GM19452 (cell line): ENCODE data around the gene DDB1.

Experiments used
- ATAC-seq: cut with Tn5 transposase; IDR thresholded peaks from one replicate; pipeline ENCODE4 v1.9.1; 2021; ENCODE audit not compliant: unreplicated experiment

Gene DDB1

DNA sequence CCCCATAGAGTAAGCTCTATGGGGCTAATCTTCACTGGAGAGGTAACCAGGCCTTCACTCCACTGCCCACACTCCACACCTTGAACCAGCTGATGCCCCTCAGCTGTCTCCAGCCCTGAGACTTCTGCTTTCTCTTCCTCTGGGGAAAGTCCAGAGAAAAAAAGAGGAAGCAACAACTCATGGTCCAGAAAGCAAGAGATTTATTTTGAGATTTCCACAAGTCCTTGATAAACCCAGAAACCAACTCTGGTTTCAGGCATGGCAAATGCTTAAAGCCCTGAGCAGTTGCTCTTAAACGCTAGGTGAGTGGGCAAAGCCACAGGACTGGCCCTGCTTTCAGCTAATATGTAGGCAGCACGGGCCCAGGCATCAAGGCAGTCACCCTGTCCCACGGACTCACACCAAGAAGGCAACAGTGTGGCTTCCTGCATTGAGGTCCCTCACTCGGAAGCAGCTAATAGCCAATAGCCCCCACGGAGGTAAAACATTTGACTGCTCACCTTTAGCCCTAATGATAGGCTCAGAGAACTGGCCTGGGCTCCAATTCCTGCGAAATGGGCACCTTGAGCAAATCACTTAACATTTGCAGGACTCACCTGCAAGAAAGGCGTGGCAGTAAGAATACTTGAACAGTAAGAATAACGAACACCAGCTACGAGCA is 24.5 kb upstream of the DDB1 start:
- peak; percentile 52 for ATAC-seq

DNA sequence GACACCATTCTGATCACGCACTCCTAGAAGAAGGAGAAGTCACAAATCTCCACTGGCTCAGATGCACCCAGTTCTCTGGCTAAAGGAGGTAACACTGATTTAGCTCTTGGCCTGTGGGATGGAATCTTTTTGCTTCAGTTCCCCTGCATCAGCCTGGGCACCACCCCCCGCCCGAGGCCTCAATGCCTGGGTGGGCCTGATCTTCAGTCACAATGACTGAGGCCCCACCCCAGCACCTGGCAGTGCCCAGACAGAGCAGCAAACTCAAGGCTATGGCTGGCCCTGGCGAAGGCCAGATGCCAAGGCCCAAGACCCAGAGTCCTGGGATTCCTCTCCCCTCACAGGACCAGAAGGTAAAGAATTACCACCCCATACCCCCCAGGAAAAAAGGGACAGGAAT is 23.8 kb upstream of the DDB1 start:
- no peak for ATAC-seq

DNA sequence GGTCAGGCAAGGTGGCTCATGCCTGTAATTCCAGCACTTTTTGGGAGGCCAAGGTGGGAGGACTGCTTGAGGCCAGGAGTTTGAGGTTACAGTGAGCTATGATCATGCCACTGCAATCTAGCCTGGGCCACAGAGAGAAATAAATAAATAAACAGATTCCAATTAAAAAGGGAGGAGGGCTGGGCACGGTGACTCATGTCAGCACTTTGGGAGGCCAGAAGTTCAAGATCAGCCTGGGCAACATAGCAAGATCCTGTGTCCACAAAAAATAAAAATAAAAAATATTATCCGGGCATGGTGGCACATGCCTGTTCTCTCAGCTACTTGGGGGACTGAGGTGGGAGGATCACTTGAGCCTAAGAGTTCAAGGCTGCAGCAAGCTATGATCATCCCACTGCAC is 21.3 kb upstream of the DDB1 start:
- ATAC-seq: no peak

DNA sequence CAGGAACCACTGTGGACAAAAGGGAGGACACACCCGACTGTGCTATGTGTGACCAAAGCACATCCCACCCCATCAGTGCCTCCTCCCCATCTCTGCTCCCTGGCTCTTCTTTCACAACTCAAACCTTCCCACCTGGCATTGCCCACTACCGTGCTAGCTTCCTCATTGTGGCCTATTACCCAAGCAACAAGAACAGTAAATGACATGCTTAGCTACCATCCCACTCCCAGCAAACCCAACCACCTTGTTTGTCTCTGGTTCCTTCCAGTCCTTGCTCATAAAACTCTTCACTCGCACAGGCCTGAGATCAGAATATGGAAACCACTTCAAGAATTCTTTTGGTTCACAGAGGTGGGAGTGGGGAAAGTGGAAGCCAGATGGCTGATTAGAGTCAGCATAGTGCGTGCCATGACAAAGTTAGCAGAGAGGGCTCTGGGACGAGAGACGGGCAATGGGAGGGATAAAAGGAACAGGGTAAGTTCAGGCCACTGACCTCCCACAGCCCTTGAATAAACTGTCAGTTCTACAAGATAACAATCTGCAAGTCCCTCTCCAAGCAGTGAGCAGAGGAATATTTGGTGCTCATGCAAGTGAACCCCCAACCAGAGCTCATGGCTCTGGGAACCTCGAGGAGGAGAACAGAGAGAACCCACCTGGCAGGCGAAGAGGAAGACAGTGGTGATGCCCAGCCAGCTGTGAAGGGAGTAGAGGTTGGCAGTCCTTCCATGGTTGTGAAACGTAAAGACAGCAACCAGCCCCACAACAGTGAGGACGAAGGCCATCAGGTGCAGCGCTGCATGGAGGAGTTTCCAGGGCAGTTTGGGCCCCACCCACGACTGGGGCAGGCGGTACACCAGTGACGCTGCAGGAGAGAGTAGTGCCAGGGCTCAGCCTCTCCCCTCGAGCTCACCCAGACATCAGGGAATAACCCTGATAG is 20.5 kb upstream of the DDB1 start:
- ATAC-seq: no peak

DNA sequence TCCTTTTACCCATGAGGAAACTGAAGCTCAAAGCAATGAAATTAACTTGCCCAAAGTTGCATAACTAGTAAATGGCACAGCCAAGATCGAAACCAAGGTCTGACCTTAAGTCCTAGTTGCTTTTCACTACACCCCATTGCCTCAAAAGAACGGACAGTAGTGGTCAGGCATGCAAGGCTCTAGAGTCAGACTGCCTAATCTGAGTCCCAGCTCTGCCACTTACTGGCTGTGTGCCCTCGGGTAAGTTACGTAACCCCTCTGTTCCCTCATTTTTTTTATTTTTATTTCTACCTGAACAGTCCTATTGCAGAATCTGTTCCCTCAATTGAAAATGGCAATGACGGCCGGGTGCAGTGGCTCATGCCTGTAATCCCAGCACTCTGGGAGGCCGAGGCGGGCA is 19.1 kb upstream of the DDB1 start:
- ATAC-seq: no peak

DNA sequence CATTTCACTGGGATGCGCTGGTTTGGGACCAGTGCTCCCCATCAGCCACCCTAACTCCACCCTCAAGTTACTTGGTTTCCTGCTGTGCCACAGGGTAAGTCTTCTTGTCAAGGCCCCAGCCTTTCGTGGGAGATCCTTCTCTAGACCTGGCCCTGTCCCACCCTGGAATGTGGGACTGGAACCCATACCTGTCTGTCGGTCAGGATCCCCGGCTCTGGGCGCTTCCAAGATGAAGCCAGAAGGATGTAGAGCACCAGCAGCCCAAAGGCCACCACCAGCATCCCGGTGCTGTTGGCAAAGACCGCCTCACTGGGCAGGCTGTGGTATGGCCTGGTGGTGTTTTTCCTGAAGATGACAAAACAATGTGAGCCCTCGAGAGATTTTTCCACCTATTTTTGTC is 17.9 kb upstream of the DDB1 start:
- no peak for ATAC-seq

DNA sequence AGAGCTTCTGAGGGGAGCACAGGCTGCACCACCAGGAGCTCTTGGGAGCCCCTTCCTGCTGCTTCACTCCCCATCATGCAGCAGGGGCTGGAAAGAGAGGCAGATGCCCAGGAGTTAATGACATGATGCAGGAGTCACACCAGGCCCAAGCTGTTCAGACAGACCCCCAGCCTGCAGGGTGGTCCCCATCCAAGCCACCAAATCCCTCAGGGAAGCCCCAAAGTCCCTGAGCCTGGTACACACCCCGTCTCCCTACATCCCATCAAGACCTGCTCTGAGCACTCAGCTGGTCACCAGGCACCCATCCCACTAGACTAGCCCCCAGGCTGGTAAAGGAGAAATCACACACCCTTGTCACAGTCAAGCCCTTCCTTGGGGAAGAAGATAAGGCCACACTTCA is 17.4 kb upstream of the DDB1 start:
- ATAC-seq: no peak

DNA sequence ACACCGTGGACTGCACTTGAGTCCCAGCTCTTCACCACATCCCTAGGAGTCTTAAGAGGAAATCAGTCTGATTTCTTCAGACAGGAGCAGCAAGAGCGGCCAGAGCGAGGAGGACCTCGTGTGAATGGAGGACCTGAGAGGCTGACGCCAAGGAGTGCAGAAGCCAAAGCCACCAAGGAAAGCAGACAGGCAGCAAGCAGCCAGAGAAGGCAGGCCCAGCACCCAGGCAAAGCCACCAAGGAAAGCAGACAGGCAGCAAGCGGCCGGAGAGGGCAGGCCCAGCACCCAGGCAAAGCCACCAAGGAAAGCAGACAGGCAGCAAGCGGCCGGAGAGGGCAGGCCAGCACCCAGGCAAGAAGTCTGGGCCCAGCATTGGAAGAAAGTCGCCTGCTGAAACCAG is 17.0 kb upstream of the DDB1 start:
- no peak for ATAC-seq

DNA sequence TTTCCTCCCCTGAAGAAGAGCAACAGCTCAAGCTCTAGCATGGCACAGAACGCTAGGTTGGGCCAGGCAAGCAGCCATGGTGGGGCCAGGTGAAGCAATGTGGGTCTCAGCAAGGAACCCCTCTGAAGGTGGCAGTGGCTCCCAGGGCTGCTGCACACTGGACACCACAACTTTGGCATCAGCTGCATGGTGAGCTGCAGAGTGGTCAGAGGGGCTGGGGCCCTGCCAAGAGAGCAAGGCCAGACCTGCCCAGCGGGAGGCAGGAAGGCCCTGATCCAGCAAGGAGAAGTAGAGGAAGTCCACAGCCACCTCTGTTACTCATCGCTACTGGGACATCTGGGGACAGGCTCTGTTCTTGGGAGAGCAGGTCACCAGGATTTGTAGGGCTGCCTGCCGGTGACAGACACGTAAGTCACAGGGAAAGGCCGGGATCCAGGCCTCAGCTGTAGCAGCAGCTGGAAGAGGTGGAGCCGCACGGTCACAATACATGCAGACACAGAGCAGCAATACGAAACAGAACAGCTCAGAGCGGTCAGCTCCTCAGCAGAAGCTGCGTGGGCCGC is 16.4 kb upstream of the DDB1 start:
- ATAC-seq: no peak

DNA sequence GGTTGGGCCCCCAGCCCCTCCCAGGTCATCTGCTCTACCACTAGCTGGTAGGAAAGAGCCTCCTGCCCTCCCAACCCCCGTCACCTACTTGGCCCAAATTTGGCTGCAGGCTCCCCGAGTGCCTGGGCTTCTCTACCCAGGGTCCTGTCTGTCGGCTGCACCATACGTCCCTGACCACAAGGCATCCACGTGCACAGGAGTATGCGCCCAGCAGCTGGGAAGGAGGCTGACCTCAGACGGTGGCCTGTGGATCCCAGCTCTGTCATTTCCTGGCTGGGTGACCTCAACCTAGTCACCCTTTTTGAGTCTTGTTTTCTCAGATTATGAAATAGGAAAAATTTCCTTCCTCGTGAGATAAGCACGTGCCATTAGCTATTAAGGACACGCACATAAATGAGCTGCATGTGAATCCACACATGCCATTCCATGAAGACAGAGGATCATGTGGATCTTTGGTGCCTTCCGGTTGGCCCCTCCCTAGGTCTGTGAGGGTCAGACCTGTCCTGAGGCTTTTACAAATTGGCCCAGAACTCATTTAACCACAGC is 15.1 kb upstream of the DDB1 start:
- ATAC-seq: no peak

DNA sequence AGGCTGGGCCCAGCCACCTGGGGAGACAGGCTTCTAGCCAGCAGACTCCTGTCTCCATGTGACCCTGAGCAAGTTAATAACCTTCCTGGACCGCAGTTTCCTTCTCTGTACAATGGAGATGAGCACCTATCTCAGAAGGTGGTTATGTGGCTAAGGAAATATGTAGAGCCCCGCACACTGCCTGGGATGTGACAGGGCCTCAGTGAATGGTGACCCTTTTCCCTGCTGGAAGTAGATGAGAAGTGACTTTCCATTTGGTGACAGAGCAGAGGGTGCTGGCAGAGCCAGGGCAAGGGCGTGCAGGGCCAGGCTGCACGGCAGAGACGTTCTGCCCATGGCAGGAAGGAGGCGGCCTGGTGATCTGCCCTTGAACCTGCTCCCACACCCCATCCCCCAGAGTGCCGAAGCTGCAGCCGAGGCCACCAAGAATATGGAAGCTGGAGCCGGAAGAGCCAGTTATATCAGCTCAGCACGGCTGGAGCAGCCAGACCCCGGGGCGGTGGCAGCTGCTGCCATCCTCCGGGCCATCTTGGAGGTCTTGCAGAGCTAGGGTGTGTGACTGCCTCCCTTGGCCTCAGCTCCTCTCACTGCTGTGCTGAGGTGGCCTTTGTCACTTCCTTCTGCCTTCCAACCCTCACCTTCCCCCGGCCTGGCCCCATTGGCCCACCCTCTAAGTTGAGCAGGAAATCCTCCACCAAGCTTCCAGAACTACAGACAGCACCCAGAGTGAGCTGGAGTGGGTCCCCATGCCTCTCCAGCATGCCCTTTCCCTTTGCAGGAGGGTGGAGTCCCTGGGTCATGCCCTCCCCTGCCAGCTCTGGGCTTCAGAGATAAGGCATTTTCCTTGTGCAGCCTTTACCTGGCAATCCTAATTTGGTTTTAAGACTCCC is 13.3 kb upstream of the DDB1 start:
- no peak for ATAC-seq

DNA sequence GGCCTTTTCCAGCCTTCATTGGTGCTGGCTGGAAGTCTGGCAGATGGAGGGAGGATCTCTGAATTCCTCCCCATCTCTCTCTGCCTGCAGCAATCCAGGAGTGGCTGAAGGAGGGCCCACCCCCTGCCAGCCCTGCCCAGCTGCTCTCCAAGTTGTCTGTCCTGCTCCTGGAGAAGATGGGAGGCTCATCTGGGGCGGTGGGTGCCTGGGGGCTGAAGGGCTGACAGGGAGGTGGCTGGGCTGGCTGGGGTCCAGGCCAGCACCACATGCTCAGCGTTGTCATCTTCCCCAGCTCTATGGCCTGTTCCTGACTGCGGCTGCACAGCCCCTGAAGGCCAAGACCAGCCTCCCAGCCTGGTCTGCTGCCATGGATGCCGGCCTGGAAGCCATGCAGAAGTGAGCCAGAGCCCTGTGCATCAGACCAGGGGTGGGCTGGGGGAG is 12.3 kb upstream of the DDB1 start:
- no peak for ATAC-seq

DNA sequence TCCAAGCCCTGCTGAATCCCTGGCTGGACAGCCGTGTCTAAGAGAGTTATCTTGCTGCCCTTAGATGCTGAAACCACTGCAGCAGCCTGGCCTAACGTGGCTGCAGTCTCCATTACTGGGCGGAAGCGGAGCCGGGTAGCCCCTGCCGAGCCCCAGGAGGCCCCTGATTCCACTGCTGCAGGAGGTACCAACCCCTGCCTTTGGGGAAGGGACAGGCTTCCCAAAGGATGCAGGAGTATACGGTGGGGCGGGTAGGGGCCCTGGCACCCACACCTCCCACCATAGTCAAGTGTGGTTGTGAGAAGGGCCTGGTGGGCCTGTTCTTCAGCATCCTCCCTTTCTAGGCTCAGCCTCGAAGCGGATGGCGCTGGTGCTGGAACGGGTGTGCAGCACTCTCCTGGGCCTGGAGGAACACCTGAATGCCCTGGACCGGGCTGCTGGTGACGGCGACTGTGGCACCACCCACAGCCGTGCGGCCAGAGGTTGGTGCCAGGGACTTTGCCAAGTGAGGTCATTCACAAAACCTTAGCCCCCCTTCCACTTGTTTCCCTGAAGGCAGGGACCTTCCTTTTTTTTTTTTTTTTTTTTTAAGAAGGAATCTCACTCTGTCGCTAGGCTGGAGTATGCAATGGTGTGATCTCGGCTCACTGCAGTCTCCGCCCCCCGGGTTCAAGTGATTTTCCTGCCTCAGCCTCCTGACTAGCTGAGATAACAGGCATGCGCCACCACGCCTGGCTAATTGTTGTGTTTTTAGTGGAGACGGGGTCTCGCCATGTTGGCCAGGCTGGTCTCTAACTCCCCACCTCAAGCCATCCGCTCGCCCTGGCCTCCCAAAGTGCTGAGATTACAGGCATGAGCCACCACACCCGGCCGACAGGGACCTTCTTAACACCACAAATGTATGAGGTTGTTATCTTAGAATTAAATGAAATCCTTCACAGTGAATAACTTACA is 11.2 kb upstream of the DDB1 start:
- ATAC-seq: no peak

DNA sequence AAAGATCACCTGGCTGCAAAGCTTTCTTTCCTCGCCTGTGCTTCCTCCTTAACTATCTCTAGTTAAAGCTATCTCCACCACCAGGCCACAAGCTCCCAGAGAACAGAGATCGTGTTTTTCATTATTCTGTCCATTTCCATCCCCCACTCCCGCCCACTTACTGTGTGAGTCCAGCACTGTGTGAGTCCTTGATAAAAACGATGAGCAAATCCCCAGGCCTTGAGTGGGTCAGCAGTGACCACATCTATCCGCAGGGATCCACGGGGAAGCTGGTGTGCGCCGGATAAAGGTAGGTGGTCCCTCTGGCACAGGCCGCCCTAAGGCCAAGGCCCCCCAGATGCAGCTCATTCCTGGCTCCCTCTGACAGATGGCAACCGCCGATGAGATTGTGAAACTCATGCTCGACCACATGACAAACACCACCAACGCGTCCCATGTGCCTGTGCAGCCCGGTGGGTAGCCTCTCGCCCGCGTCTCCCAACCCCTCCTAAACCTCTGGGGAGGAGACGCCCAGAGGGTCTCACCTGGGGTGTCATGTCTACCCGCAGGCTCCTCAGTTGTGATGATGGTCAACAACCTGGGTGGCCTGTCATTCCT is 9.4 kb upstream of the DDB1 start:
- ATAC-seq: no peak

DNA sequence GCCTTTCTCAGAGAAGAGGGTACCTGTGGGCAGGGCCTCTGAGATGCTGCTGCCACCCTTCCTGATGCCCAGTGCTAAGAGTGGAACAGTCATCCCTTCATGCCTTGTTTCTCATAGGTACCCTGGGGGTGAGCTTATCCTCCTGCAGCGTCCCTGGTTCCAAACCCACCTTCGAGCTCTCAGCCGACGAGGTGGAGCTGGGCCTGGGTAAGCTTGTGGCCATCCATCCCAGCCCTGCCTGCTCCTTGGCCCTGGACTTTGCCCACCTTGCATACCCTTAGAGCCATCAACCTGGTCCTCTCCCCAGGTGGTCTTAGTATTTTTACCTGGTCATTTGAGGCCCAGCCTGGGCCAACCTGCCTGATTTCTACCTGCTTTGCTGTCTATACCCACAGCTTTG is 8.8 kb upstream of the DDB1 start:
- ATAC-seq: no peak

DNA sequence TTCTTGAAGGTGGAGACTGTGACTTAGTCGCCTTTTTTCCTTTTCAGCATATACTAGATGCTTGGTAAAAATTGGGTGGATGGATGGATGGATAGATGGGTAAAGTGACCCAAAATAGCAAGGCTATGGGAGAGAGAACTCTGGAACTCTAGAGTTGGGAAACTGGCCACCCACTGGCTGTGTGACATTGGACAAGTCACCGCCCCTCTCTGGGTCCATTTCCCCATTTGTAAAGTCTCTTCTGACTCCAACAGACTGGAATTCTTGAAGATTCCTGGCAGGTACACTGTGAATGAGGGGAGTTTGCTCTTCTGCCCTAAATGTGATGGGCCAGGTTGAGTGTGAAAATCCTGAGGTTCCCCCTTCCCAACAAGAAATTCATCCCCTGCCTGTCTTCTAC is 8.1 kb upstream of the DDB1 start:
- ATAC-seq: no peak

DNA sequence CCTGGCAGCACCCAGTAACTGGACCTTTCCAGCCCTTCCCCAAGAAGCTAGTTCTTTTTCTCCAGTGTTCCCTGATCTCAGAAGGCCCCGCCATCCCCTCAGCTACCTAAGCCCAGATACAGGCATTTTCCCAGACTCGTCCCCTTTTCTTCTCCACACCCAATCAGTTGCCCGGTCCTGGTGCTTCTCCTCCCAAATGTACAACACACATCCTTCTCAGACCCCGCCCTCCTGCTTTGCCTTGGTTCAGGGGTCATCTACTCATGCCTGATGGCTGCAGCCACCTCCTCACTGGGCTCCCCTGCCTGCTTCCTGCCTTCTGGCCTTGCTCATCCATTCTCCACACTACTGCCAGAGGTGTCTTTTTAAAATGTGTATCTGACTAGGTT is 6.6 kb upstream of the DDB1 start:
- no peak for ATAC-seq

DNA sequence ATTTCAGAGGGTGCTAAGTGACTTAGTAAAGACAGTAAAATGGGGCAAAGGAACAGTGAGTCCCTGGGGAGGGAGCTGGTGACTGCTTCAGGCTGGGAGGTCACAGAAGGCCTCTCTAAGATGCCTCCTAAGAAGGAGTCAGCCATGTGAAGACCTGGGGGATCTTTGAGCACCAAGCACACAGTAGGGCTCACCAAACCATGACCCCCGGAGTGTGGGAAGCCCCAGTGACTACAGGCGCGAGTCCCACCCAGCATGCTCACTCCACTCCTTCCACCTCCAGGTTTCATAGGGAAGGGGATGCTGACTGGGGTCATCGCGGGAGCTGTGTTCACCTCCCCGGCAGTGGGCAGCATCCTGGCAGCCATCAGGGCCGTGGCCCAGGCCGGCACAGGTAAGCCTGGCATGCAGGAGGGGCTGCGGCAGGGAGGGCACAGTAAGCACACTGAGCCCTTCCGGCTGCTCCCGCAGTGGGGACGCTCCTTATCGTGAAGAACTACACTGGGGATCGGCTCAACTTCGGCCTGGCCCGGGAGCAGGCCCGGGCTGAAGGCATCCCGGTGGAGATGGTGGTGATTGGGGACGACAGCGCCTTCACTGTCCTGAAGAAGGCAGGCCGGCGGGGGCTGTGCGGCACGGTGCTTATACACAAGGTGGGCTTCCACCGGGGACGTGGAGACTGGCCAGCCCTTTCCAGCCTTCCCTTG is 6.0 kb upstream of the DDB1 start:
- ATAC-seq: no peak
